GM19328 (cell line): ENCODE data around the gene EYS.
"Not testable (repeated sequence)": the region's sequence is repeated elsewhere in the genome, so short reads cannot be mapped to it uniquely, and the experiment has no call there.

Experiments
- ATAC-seq: cut with Tn5 transposase; IDR thresholded peaks from one replicate; pipeline ENCODE4 v1.9.1; 2021; ENCODE audit warnings: mild to moderate bottlenecking, moderate library complexity; ENCODE audit not compliant: unreplicated experiment

EYS gene

DNA sequence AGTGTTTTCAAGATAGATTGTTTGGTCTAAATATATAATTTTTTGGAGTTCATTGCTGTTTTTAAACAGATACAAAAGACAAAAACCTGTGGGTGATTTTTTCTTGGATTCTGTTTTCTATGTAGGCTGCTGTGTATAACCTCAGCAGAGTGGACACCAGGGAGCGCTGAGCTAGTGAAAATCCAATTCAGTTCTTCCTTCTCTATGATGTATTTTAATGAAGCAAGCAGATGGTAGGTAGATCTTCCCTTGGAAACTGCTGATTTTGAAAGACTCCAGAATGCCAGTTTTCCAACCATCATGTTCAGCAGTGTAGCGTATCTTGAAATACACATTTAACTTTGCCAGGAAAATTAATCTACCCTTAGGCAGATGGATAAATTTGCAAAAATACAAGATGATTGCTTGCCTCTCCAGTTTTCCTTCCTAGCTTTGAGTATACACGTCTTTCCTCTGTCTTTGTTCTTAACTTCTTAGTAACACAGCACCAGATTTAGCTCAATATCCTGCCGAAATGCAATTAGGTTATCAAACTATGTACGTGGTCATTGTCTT lies 1893.4 kb downstream of the EYS start:
- no peak for ATAC-seq

DNA sequence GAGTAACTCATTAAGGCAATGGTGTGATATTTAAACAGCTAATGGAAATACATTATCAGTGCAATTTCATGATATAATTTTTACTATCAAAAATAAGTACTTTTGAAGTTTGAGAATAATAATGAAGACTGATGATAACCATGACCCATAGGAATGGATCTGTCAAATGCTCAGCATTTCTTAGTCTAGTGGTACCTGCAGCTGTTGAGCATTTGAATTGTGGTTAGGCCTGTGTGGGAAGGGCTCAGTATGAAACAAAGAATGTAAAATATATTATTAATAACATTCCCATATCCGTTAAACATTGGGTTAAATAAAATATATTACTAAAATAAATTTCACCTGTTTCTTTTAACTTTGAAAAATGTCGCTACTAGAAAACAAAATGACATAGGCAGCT lies 1898.5 kb downstream of the EYS start:
- ATAC-seq, result no peak

DNA sequence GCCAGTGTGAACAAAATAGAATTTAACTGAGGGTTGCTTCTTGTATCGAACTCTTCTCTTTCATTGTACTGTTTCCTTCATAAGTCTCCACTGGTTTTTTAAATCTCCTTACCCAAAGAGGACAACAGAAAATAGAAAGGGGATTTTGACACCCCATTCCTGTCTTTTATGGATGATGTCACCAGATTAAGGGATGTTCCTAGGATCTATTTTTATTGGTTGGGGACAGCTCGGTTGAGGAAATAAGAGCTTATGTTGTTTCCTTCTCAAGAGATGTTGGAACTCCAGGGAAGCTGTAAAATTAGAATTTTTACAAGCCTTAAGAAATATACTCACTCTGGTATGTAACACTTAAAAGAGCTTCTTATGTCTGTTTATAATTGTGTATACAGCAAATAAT lies 1900.0 kb downstream of the EYS start:
- ATAC-seq, result no peak

DNA sequence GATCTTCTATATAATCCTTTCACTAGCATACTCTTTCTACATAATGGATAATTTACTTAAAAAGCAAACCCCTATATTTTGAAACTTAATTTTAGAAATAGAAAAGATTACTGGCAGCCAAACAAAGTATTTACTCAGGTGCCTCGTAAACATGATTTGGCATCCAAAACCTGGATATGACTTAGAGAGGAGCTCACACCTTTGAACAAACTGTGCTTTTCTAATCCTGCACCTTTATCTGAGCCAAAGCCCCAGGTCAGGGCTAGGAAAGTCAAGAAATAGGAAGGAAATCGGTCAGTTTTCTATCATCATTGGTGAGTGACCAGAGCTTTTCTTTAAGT lies 1900.5 kb downstream of the EYS start:
- ATAC-seq, result no peak

DNA sequence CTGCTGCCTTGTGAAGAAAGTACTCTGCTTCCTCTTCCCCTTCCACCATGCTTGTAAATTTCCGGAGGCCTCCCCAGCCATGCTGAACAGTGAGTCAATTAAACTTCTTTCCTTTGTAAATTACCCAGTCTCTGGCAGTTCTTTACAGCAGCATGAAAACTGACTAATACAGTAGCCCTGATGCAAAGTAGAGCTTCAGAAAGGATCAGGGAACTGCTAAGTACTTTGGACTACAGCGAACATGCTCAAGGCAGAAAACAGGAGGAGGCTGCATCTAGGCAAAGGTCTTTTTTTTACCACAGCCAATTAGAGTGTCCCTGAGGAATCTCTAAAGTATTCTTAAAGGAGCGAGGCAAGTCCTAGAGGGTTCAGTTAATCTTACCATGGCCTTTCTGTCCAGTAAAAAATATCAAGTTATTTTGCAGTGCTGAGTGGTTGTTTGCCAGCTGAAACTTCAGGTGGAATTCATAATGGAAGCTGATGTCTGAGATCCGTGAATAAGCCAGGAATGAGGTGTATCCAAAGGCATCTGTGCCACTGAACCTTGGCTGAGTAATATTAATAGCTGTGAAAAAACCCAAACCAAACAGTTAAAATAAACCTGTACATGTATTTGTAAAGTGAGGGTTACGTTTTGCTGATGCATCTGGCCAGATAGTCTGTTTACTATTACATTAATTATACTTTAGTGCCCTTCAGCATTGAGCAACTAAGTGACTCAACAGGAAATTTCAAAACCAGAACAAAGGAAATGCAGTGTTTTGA lies 1901.0 kb downstream of the EYS start:
- ATAC-seq, result no peak

DNA sequence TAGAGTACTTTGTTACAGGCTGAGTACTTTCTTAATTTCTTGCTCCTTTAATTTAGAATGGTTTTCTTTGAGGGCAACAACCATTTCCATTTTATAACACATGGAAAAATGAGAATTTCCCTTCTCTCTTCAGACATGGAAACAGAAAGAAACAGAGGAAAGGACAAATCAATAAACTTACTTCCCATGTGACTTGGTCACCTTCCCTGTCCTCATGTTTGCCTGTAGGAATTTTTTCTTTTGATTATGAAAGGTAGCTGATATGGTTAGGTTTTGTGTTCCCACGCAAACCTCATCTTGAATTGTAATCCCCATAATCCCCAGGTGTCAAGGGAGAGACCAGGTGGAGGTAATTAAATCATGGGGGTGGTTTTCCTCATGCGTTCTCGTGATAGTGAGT lies 1901.7 kb downstream of the EYS start:
- no peak for ATAC-seq

DNA sequence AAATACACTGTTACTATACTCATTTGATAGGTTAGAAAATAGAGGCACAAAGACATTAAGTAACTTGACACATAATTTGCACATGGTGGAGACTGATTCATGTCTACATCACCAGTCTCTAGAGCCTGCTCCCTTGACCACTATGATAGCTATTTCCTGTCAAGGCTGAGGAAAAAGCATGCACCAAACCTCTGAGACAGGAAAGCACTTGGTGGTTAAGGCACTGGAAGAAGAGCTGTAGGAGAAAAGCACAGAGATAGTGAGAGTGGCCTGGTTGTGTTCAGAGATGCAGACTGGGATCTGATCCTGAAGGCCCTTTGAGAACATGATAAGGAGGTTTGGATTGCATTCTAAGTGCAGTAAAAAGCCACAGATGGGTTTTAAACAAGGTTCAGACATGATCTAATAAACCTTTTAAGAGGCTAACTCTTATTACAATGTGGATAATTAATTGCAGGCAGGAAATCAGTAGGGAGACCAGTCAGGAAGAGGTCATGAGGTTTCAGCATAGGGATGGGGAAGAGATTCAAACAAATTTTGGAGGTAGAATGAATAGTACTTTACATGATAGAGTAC lies 1902.6 kb downstream of the EYS start:
- no peak for ATAC-seq

DNA sequence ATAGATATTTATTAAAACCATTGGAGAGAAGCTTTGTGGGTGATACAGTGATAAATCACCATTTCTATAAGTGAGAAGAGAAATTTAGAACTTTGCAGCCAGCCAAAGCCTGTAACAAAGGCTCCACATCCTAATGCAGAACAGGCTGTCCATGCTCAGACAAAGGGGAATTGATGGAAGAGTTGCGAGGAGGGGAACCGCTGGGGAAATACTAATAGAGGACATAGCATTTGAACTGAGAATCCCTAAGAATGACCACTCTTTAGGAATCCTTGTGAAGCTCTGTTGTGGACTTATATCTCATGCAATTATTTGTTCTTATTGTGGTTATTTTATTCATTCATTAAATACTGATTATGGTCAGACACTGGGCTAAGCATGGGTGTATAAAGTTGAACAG lies 1903.7 kb downstream of the EYS start:
- ATAC-seq, result no peak

DNA sequence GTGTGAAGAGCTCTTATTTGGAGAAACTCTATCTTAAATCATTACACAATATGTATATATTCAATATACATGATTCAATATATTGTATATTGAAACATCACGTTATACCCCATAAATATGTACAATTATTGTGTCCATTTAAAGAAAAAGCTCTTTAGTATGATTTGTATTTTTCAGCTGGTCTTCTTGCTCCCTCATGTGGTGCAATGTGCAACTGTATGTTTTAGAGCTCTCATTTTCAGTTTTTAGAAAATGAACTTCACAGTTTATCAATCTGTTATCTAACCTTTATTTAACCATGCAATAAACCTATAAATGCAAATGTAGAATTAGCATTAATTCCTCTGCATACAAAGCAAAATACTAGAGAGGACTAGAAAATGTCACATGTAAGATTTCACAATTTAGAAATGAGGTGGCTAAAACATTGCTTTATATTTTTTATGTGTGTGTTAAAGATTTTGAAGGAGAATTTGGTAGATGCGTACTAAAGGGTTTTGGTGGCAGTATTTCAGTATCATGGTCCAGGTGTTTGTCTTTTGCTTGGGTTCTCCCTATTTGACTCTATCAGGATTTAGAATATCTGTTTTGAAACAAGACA lies 1904.3 kb downstream of the EYS start:
- ATAC-seq, result no peak

DNA sequence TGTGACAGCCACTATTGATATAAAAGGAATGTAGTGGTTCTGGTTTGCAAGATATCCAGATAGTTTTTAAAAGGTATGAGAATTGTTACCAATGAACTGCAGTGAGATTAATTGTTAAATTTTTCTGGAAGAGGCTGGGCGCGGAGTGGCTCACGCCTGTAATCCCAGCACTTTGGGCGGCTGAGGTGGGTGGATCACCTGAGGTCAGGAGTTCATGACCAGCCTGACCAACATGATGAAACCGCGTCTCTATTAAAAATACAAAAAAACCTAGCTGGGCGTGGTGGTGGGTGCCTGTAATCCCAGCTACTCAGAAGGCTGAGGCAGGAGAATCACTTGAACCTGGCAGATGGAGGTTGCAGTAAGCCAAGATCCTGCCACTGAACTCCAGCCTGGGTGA lies 1906.6 kb downstream of the EYS start:
- ATAC-seq, result not testable (repeated sequence)

DNA sequence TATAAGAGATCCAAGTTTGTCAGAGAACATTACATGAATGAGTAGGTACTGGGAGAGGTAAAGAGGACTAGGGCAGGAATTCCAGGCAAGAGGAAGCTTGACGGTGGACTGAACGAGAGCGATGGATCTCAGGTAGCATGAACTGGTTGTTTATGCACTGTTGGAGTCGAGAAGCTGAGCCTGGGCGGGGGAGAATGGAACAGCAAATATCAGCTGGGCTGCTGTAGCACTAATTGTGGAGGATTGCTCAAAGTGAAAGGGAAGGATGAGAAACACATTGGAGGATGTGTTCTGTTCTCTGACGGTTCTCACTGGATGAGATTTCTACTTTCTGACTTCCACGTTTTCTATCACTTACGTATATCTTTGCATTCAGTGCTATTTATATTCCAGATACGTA lies 1907.2 kb downstream of the EYS start:
- ATAC-seq, result no peak

DNA sequence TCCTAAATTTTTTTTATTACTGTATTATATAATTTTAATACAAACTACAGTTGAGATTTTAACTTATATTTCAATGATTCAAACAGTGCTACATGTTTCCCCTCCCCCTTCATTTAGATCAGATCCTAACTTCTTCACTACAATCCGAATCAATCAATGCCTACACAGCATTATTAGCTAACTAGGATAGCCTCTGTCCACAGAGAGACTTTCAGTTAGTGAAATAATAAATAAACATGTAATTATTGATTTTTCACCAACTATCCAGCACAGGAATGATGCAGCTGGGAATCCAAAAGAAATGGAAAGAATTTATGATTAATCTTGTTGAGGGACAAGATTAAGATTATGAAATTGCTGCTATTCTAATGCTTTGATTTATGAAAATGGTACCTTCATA lies 1907.7 kb downstream of the EYS start:
- ATAC-seq, result no peak

DNA sequence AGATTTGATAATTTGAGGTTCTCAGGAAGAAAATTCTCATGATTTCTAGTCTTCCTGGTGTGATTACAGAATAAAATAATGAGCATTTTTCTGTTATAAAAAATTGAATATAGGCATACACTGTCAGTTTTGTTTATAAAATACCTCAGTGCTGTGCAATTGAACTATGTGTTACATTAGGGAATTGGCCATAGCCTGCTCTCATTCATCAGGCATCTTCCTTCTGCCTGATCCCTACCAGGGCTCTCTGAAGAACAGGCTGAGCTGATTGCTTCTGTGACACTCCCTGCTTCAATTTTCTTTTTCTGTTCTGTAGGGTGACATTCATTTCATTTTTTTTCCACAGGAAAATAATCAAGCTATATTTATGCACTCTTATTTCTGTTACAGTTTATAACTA lies 1908.6 kb downstream of the EYS start:
- ATAC-seq, result no peak

DNA sequence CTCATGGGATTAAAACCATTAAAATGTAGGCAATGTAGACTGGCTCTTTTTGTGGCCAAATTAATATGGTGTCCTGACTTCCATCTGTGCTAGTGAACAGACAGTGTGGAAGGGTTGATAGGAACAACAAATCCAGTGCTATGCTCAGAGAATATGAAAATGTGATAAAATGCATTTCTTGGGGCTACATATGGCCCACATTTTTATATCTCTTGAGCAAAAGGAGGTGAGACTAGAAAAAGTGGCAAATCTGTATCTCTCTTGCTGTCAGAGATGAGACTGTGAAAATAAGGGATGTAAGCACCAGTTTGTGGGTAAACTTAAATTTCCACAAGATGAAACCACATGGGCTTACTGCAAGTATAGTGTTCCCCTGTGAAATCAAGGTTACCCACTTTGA lies 1909.3 kb downstream of the EYS start:
- no peak for ATAC-seq

DNA sequence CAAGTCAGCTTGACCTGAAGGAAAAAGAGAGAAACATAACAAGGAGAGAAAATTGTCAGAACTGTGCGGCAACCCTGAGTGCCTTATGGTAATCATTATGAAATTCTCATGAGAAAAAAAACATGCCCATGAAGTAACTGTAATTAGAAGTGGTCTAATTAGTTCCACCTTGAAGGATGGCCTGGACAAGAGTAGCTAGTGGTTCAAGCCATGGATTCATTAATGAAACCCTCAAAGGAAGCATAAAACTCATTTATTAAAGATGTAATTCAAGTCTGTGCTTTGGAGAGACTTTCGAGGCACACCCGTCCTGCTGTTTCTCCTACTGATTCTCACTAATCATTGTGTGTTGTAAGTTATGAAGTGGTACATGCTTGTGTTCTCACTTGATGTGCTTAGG lies 1911.2 kb downstream of the EYS start:
- no peak for ATAC-seq

DNA sequence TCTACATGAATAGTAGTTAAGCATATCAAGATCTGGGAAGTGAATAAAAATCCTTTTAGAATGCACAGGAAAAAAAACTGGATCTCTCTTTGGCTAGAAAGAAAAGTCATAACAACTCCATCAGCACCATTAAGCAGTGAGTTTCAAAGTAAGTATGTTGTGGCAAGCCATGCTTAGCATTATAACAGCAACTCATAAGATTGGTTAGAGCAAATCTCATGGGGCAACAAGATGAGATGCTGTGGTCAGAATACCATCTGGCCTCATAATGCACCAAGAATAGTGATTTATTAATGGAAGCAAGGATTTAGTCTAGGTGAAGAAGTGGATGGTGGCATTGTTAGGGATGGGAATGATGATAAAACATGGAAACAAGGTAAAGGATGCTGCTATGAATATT lies 1912.0 kb downstream of the EYS start:
- no peak for ATAC-seq

DNA sequence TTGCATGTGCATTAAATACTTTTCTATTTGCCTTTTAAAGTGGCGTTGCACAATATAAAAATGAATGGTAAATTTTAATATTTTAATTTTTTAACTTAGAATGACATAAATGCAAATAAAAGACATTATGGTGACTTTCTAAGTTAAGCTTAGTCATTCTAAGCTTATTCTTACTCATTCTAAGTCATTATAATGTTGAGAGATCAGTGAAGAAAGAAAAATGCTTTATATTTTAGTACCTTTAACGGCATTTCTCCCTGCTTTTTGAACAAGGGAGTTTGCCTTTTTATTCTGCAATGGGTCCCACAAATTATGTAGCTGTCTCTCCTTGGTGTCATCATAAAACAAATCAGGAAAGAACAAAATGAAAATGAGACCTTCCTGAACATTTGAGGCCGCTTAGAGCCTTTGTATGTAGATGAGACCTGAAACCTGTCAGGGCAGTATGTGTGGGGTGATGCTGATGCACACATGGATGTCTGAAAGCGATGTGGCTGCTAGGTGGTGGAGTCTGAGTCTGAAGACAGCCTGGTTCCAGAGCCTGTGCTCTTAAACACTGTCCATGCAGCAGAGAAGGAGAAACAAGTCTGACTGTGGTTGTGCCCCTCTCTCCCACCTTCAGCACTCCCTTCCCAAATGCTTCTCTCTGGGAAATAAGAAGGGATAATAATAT lies 1913.4 kb downstream of the EYS start:
- no peak for ATAC-seq

DNA sequence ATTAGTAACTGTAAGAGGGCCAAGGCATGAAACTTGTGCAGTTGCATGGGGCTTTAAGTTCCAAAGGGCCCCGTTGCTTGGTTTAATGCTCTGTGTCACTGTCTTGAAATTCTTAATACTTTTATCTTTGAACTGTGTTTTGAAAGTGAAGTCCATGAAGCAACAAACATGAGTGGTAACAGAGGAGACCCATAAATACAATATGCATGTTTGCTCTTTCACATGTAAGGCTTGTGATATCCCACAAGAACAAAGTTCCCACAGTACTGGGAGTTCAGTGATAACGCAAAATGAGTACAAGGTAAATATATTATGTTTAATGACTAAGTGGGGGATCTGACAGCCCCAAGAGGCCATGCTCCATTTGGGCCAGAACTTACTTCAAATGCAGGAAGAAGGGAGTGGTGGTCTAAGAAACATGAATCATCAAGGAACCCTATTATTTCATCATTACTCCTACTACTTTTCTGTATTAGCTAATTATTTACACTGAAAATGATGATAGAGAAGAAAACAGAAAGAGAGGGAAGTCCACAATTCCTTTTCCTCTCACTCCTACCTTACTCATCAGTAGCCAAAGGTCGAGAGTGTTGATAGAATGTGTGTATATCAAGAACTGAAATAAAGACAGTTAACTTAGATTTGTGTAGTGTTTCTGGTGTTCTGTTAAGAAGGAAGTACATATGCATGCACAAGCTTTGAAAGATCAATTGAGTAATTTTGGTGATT lies 1914.1 kb downstream of the EYS start:
- ATAC-seq, result no peak

DNA sequence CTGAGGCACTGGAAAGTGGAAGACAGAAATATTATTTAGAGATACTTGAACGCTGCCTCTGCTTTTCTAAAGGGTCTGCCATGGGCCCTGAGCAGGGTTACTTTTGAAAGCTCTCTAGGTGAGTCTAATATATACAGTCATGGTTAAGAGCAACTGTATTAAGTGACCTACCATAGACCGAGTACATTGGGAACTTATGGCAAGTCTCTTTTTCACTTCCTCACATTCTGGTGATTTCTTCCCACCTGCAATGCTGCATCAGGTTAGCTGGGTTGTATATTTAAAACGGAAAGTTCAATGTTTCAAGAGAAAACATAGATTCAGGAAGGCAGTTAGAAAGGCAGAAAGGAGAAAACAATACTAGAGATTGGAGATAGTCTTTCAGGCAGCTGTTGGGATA lies 1916.7 kb downstream of the EYS start:
- ATAC-seq, result peak; percentile 60

DNA sequence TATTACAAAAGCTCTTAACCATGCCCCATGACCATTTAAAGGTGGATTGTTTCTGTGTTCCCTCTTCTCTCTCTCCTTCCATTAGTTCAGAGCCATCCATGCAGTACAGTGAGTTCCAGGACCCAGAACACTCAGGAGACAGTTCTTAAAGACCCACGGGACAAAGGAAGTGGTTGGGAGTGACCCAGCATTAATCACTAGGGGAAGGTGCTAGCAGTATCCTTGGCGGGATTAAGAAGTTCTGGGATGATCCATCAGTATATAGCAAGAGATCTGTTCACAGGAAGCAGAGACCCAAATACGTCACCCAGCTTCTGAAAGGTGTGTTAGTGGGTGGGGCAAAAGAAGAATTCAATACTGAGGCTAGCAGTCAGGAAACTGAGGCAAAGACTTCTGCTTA lies 1917.3 kb downstream of the EYS start:
- no peak for ATAC-seq

DNA sequence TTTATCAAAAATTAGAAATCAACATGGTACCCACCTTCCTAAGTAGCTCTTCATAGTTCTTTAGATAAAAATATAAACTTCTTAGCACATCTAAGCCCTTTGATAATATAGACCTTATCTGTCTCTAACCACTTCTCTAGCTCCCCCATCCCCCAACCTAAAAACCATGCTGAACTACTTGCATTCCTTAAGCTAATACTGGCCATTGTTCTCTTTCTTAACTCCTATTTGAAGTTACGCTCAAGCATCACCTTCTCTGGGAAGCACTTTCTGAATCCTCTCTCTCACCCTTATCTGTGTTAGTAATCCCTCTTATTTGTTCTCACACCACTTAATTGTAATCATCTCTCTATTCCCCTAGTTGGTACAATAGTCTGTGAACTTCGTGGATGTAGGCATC lies 1918.5 kb downstream of the EYS start:
- no peak for ATAC-seq
